GM12878 (cell line): ENCODE data around the gene ATP2C2. TPM values are rescaled to one million over a fixed set of nuclear protein-coding genes. Genes with fewer than 3 reads are reported as not detected.

Source experiments
- ATAC-seq: fragments of 200-7000 bp; cut with Tn5 transposase; 3 replicates; pipeline ENCODE4 v1.9.1; 2020; ENCODE audit warnings: mild to moderate bottlenecking, moderate library complexity
- BruUV-seq: library from RNA; stranded (reverse); fragments of 400-500 nt; replicated peaks from 2 replicates; lab custom pipeline; 2021; lab: Mats Ljungman, UMichigan
- CTCF ChIA-PET: fragments of 300-600 bp; sonication (Branson Sonifier 250); formaldehyde crosslinking; extraction: SDS; loops from one replicate; lab custom pipeline; 2021; ENCODE audit warnings: inconsistent platforms; lab: Yijun Ruan, JAX
- POLR2A ChIA-PET: fragments of 350-600 bp; formaldehyde crosslinking; extraction: SDS; loops from one replicate; lab custom pipeline; 2021; ENCODE audit warnings: inconsistent platforms; lab: Charles Lee
- RAD21 ChIA-PET: fragments of 300-600 bp; sonication (Branson Sonifier 250); formaldehyde crosslinking; loops from one replicate; lab custom pipeline; 2023; ENCODE audit warnings: antibody characterized with exemption; ENCODE audit not compliant: unreplicated experiment; lab: Charles Lee
- SMC1A ChIA-PET: fragments of 300-600 bp; sonication (Branson Sonifier 250); formaldehyde crosslinking; loops from one replicate; lab custom pipeline; 2023; ENCODE audit not compliant: unreplicated experiment, uncharacterized antibody; lab: Charles Lee
- DNase-seq: peaks from one replicate; pipeline ENCODE4 v3.0.0-alpha.2; 2011; ENCODE audit warnings: low read depth, low spot score
- FAIRE-seq: peaks from 3 replicates; lab custom pipeline; 2011; peaks lifted over from hg19 to GRCh38; lab: Jason Lieb, UNC
- H2AFZ ChIP-seq: 2 replicates; pipeline ENCODE4 v1.6.0; 2011; ENCODE audit warnings: low read depth, low read length, control low read depth; ENCODE audit not compliant: control insufficient read depth
- H3K27ac ChIP-seq: 2 replicates; pipeline ENCODE4 v1.5.1; 2011; ENCODE audit warnings: control low read depth; ENCODE audit not compliant: control insufficient read depth, insufficient read depth
- H3K27me3 ChIP-seq, 2 experiments: replicated peaks in 1 of 2; 2 replicates each; pipeline versions ENCODE4 v1.6.0 to v1.6.1; 2011; ENCODE audit warnings: low read length in 1 of 2; ENCODE audit not compliant: control insufficient read depth in 2 of 2, insufficient read depth in 2 of 2
- H3K36me3 ChIP-seq, 2 experiments: 2 replicates each; pipeline ENCODE4 v1.5.1; 2011; ENCODE audit warnings: low read length in 1 of 2; ENCODE audit not compliant: control insufficient read depth in 2 of 2, insufficient read depth in 2 of 2
- H3K4me1 ChIP-seq: 2 replicates; pipeline ENCODE4 v1.6.1; 2011; ENCODE audit warnings: mild to moderate bottlenecking, low read length, moderate library complexity, mixed read lengths; ENCODE audit not compliant: control insufficient read depth, insufficient read depth
- H3K4me2 ChIP-seq: 2 replicates; pipeline ENCODE4 v1.6.0; 2011; ENCODE audit warnings: control low read depth; ENCODE audit not compliant: control insufficient read depth, insufficient read depth
- H3K4me3 ChIP-seq: fragments of 200-600 bp; sonication (generic); 2 replicates; pipeline ENCODE4 v1.5.1; 2016
- H3K79me2 ChIP-seq: 2 replicates; pipeline ENCODE4 v1.6.0; 2011; ENCODE audit warnings: low read length; ENCODE audit not compliant: control insufficient read depth, insufficient read depth
- H3K9ac ChIP-seq: 2 replicates; pipeline ENCODE4 v1.8.0; 2011; ENCODE audit warnings: low read length, control low read depth, mixed read lengths; ENCODE audit not compliant: control insufficient read depth, insufficient read depth
- H3K9me3 ChIP-seq: replicated peaks from 3 replicates; pipeline ENCODE4 v1.5.1; 2011; ENCODE audit warnings: mild to moderate bottlenecking, low read length; ENCODE audit not compliant: control insufficient read depth, insufficient read depth
- H4K20me1 ChIP-seq: 2 replicates; pipeline ENCODE4 v1.6.0; 2011; ENCODE audit not compliant: control insufficient read depth, insufficient read depth
- FOS ChIP-seq: IDR thresholded peaks from 3 replicates; pipeline ENCODE4 v1.6.1; 2011; ENCODE audit warnings: borderline replicate concordance; ENCODE audit not compliant: insufficient read length; ENCODE audit errors: extremely low read depth
- MTA2 ChIP-seq: fragments of 450-650 bp; IDR thresholded peaks from 2 replicates; pipeline ENCODE4 v1.6.1; 2016; ENCODE audit warnings: low read depth, mild to moderate bottlenecking, moderate library complexity
- MYB ChIP-seq: fragments of 150-350 bp; IDR thresholded peaks from 2 replicates; pipeline ENCODE4 v1.6.1; 2014; ENCODE audit warnings: mild to moderate bottlenecking, low read depth, low read length, borderline replicate concordance
- RAD21 ChIP-seq: IDR thresholded peaks from 2 replicates; pipeline ENCODE4 v1.6.1; 2011; ENCODE audit warnings: mild to moderate bottlenecking, low read depth, low read length, moderate library complexity; ENCODE audit not compliant: insufficient read depth
- RBBP5 ChIP-seq: fragments of 200-600 bp; sonication (generic); conservative IDR thresholded peaks from 2 replicates; pipeline ENCODE4 v1.6.1; 2016
- ZNF384 ChIP-seq: IDR thresholded peaks from 2 replicates; pipeline ENCODE4 v1.6.1; 2012; ENCODE audit warnings: low read depth, mild to moderate bottlenecking, low read length, improper control_type of control experiment, borderline replicate concordance
- WGBS: methylation state at CpG from one replicate; pipeline ENCODE4 v1.1.6; 2016; ENCODE audit warnings: low lambda C conversion rate; ENCODE audit not compliant: insufficient replicate concordance, insufficient coverage; ENCODE audit errors: missing lambda C conversion rate; 5-methylcytosine and 5-hydroxymethylcytosine counted together
- in situ Hi-C: fragments of 300-500 bp; cut with MboI; formaldehyde crosslinking; loops from 9 replicates; pipeline ENCODE4 v1.14.3; 2018; ENCODE audit warnings: mixed read lengths
- intact Hi-C: fragments of 100-400 bp; cut with micrococcal nuclease; formaldehyde crosslinking; loops from one replicate; pipeline ENCODE4 v1.14.2; 2022; ENCODE audit not compliant: unreplicated experiment
- polyA plus RNA-seq, 11 experiments: library from polyadenylated mRNA; depleted of rRNA in 4 of 11; unstranded in 6 of 11; stranded (reverse) in 5 of 11; fragments of >200 nt; fragmentation: Nextera tagmentation in 4 of 11; fragmentation: Illumina TruSeq in 1 of 11; extraction: Ambion mirVana in 4 of 11; extraction: Trizol in 1 of 11; gene quantifications; 1 replicate in 1 of 11; 2 replicates in 10 of 11; pipeline versions ENCODE4 v1.2.1 to v1.2.3, GENCODE V29; 2011 to 2016; ENCODE audit warnings: inconsistent platforms in 2 of 11, missing spikeins in 2 of 11, low read depth in 1 of 11
- total RNA-seq, 4 experiments: library from RNA; depleted of rRNA in 3 of 4; stranded (reverse); fragments of >200 nt in 3 of 4; fragmentation: Illumina TruSeq in 1 of 4; extraction: Trizol in 1 of 4; gene quantifications; 2 replicates each; pipeline versions ENCODE4 v1.2.1 to v1.2.3, GENCODE V29; 2013 to 2021
- TF ChIP-seq, protein P1 (sequence below): IDR thresholded peaks from 2 replicates; pipeline ENCODE4 v1.6.1; 2011; ENCODE audit warnings: mild to moderate bottlenecking, low read depth, low read length, moderate library complexity; ENCODE audit not compliant: insufficient replicate concordance
- TF ChIP-seq, protein P2 (sequence below): fragments of 450-650 bp; IDR thresholded peaks from 2 replicates; pipeline ENCODE4 v1.6.1; 2014; ENCODE audit warnings: mild to moderate bottlenecking

The ATP2C2 gene
- total and polyA plus RNA-seq, 10 of the 15 experiments (the other 5 are each of a cell fraction or from before 2014, with no cell fraction given), result 0.05 to 0.19 TPM; not detected in 8

DNA sequence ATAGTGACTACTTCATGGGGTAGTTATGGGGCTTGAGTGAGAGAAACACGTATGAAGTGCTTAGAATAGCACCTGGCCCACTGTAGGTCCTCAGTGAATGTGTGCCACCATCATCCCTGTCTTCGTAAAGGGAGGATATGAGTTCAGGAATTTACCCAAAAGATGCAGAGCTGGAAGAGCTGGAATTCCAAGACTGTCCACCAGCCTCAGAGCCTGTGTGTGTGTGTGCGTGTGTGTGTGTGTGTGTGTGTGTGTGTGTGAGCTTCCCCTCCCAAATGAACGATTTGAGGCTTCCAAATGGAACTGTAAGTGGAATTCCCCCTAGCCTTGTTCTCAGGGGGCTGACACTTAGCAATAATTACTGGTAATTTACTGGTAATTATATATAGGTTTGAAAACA is 46.4 kb upstream of the ATP2C2 start (continued):
- TF ChIP-seq, protein P1, sequence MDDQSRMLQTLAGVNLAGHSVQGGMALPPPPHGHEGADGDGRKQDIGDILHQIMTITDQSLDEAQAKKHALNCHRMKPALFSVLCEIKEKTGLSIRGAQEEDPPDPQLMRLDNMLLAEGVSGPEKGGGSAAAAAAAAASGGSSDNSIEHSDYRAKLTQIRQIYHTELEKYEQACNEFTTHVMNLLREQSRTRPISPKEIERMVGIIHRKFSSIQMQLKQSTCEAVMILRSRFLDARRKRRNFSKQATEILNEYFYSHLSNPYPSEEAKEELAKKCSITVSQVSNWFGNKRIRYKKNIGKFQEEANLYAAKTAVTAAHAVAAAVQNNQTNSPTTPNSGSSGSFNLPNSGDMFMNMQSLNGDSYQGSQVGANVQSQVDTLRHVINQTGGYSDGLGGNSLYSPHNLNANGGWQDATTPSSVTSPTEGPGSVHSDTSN, result no peak
- no peak for TF ChIP-seq MTA2
- TF ChIP-seq ZNF384, result no peak
- no peak for TF ChIP-seq FOS

DNA sequence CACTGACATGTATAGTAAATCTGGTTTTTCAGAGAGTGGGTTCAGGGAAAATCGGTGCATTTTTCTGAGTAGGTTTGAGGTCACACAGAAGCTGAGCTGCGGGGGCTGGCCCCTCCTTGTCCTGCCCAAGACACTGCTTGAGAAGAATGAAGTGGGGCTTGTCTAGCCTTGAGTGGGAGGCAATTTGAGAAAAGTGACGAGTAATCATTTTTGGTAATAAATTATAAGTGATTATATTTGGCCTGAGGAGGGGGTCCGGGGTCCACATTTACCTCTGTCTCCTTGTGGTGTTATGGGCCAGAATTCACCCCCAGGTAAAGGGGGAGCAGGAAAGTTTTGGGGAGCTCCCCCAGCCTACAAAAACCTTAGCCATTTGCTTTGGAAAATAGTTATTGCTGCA is 45.6 kb upstream of the ATP2C2 start:
- H3K4me2 ChIP-seq, result no peak overlapping the region
- no peak for FAIRE-seq
- in situ Hi-C loops, result no loop called here

More for the DNA sequence above, 45.6 kb upstream of the ATP2C2 start:
- no peak overlapping the region for H3K27ac ChIP-seq
- 21% methylated on average over 4 of the region's 4 CpGs for WGBS
- intact Hi-C loops, result no loop called here
- TF ChIP-seq, protein P2, sequence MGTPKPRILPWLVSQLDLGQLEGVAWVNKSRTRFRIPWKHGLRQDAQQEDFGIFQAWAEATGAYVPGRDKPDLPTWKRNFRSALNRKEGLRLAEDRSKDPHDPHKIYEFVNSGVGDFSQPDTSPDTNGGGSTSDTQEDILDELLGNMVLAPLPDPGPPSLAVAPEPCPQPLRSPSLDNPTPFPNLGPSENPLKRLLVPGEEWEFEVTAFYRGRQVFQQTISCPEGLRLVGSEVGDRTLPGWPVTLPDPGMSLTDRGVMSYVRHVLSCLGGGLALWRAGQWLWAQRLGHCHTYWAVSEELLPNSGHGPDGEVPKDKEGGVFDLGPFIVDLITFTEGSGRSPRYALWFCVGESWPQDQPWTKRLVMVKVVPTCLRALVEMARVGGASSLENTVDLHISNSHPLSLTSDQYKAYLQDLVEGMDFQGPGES, result no peak
- no peak for TF ChIP-seq MYB
- no peak for TF ChIP-seq RAD21
- no peak for TF ChIP-seq RBBP5
- no peaks in the 10 kb centered on the region; the same call in 2 of the 3 replicates for H3K9me3 ChIP-seq
- no peaks in the 10 kb centered on the region for H3K79me2 ChIP-seq
- no peak overlapping the region for H3K9ac ChIP-seq
- H3K4me3 ChIP-seq, result no peak overlapping the region
- CTCF ChIA-PET, result no interaction called here
- no peaks in the 10 kb centered on the region for H3K36me3 ChIP-seq
- H3K27me3 ChIP-seq, result peaks cover 0 to 1% of the 10 kb centered on the region in 2 experiments; a peak in 1 of 4 replicates
- ATAC-seq, result no peak
- POLR2A ChIA-PET, result interaction anchor here (0.6 kb wide), 1 partner anchor 11 kb away, joined by 5 read pairs; no protein-coding TSS in a partner anchor
- no TSS peak for BruUV-seq
- SMC1A ChIA-PET, result no interaction called here
- RAD21 ChIA-PET, result no interaction called here
- H2AFZ ChIP-seq, result no peak overlapping the region
- no peaks in the 10 kb centered on the region for H3K4me1 ChIP-seq
- no peaks in the 10 kb centered on the region for H4K20me1 ChIP-seq
- no peak for DNase-seq
